K562 (cell line): ENCODE data around the gene ABCC12. TPM values are rescaled to one million over a fixed set of nuclear protein-coding genes. Genes with fewer than 3 reads are reported as not detected.

Experiments
- ATAC-seq: fragments of 200-7000 bp; cut with Tn5 transposase; 3 replicates; pipeline ENCODE4 v1.9.1; 2020; ENCODE audit warnings: moderate library complexity
- BruUV-seq: library from RNA; stranded (reverse); fragments of 400-500 nt; replicated peaks from 2 replicates; lab custom pipeline; 2021; lab: Mats Ljungman, UMichigan
- CTCF ChIA-PET: fragments of 300-600 bp; formaldehyde crosslinking; extraction: SDS; loops from one replicate; lab custom pipeline; 2021; ENCODE audit warnings: low intra/inter-chr PET ratio; lab: Yijun Ruan, JAX
- POLR2A ChIA-PET: fragments of 300-600, 350-650 bp; sonication (Branson Sonifier 250); formaldehyde crosslinking; extraction: SDS; loops from one replicate; lab custom pipeline; 2021; ENCODE audit warnings: antibody characterized with exemption, inconsistent platforms; lab: Yijun Ruan, JAX
- DNase-seq, 4 experiments: peaks; one replicate each; pipeline versions ENCODE4 v3.0.0 to v3.0.0-alpha.2; 2011 to 2018; ENCODE audit warnings: low spot score in 3 of 4, mixed read lengths in 3 of 4; ENCODE audit errors: extremely low read depth in 1 of 4
- FAIRE-seq: peaks from 2 replicates; lab custom pipeline; 2011; peaks lifted over from hg19 to GRCh38; lab: Jason Lieb, UNC
- H2AFZ ChIP-seq: 2 replicates; pipeline ENCODE4 v1.6.0; 2011; ENCODE audit warnings: low read depth, low read length, control low read depth, inconsistent platforms
- H3K27ac ChIP-seq: fragments of 200-600 bp; 3 replicates; pipeline ENCODE4 v1.8.0; 2011; ENCODE audit warnings: low read depth, mild to moderate bottlenecking, control low read depth, inconsistent platforms, low read length, moderate library complexity, mixed read lengths; ENCODE audit errors: extremely low read depth
- H3K27me3 ChIP-seq, 2 experiments: fragments of 300-600 bp in 1 of 2; 2 replicates in 1 of 2; 3 replicates in 1 of 2; pipeline versions ENCODE4 v1.6.0 to v1.8.0; 2011; ENCODE audit warnings: inconsistent platforms in 2 of 2, low read length in 2 of 2, mild to moderate bottlenecking in 1 of 2, mixed read lengths in 1 of 2, moderate library complexity in 1 of 2; ENCODE audit not compliant: control insufficient read depth in 2 of 2, insufficient read depth in 2 of 2
- H3K36me3 ChIP-seq: fragments of 300-600 bp; 3 replicates; pipeline ENCODE4 v1.8.0; 2011; ENCODE audit warnings: mild to moderate bottlenecking, low read length, inconsistent platforms; ENCODE audit not compliant: control insufficient read depth, insufficient read depth
- H3K4me1 ChIP-seq, 2 experiments: fragments of 200-600 bp in 1 of 2; replicated peaks in 1 of 2; 2 replicates in 1 of 2; 3 replicates in 1 of 2; pipeline versions ENCODE4 v1.5.1 to v1.8.0; 2011; ENCODE audit warnings: inconsistent platforms in 2 of 2, low read length in 2 of 2, mild to moderate bottlenecking in 1 of 2, mixed read lengths in 1 of 2, moderate library complexity in 1 of 2; ENCODE audit not compliant: control insufficient read depth in 2 of 2, insufficient read depth in 2 of 2
- H3K4me2 ChIP-seq: 2 replicates; pipeline ENCODE4 v1.6.1; 2011; ENCODE audit warnings: low read length, control low read depth, inconsistent platforms, mixed read lengths; ENCODE audit not compliant: insufficient read depth
- H3K4me3 ChIP-seq: fragments of 200-600 bp; sonication (generic), shearing (Covaris generic); 2 replicates; pipeline ENCODE4 v1.5.1; 2016; ENCODE audit warnings: control low read depth, inconsistent platforms
- H3K79me2 ChIP-seq: fragments of 200-600 bp; 3 replicates; pipeline ENCODE4 v1.8.0; 2011; ENCODE audit warnings: low read length, inconsistent platforms; ENCODE audit not compliant: control insufficient read depth, insufficient read depth
- H3K9ac ChIP-seq, 2 experiments: 2 replicates each; pipeline versions ENCODE4 v1.6.0 to v1.6.1; 2011; ENCODE audit warnings: low read depth in 2 of 2, low read length in 2 of 2, control low read depth in 1 of 2, inconsistent platforms in 1 of 2, mild to moderate bottlenecking in 1 of 2, mixed read lengths in 1 of 2; ENCODE audit not compliant: insufficient read depth in 1 of 2
- H3K9me1 ChIP-seq: one replicate; pipeline ENCODE4 v1.6.0; 2011; ENCODE audit warnings: inconsistent platforms, mild to moderate bottlenecking, low read length, moderate library complexity; ENCODE audit not compliant: control insufficient read depth, insufficient read depth
- H3K9me3 ChIP-seq: replicated peaks from 2 replicates; pipeline ENCODE4 v1.5.1; 2011; ENCODE audit warnings: low read depth, low read length, inconsistent platforms; ENCODE audit not compliant: control insufficient read depth, insufficient read depth
- H4K20me1 ChIP-seq: replicated peaks from 2 replicates; pipeline ENCODE4 v1.6.1; 2011; ENCODE audit warnings: low read length, inconsistent platforms, mixed read lengths; ENCODE audit not compliant: control insufficient read depth, insufficient read depth
- HMGN3 ChIP-seq: IDR thresholded peaks from 2 replicates; pipeline ENCODE4 v1.6.1; 2011; ENCODE audit warnings: borderline replicate concordance, low read depth, mild to moderate bottlenecking, mixed read lengths, low read length; ENCODE audit not compliant: insufficient read length; ENCODE audit errors: extremely low read depth
- RBM39 ChIP-seq: fragments of 200-400 bp; formaldehyde crosslinking; optimal IDR thresholded peaks from 2 replicates; pipeline ENCODE3; 2018; ENCODE audit warnings: low read depth, low read length
- RUNX1 ChIP-seq: sonication (generic); IDR thresholded peaks from 2 replicates; pipeline ENCODE4 v1.6.1; 2016; ENCODE audit warnings: antibody characterized with exemption, low read depth
- TCF7L2 ChIP-seq: fragments of 150-350 bp; IDR thresholded peaks from 2 replicates; pipeline ENCODE4 v1.6.1; 2016; ENCODE audit warnings: low read depth, mild to moderate bottlenecking, low read length, moderate library complexity
- TRIM24 ChIP-seq, 2 experiments: fragments of 450-650 bp; IDR thresholded peaks; 2 replicates each; pipeline ENCODE4 v1.6.1; 2016
- XRCC5 ChIP-seq: fragments of 200-400 bp; formaldehyde crosslinking; IDR thresholded peaks from 2 replicates; pipeline ENCODE4 v1.6.1; 2017; ENCODE audit warnings: low read depth, mild to moderate bottlenecking, low read length
- ZSCAN29 ChIP-seq: fragments of 450-650 bp; IDR thresholded peaks from 2 replicates; pipeline ENCODE4 v1.6.1; 2017
- WGBS: fragments of 100-300 bp; shearing (Covaris generic); methylation state at CpG from one replicate; pipeline ENCODE4 v1.1.6; 2016; ENCODE audit warnings: low coverage, mixed read lengths; ENCODE audit not compliant: insufficient coverage; ENCODE audit errors: missing lambda C conversion rate; 5-methylcytosine and 5-hydroxymethylcytosine counted together
- in situ Hi-C: fragments of 300-500 bp; cut with MboI; formaldehyde crosslinking; loops from 4 replicates; pipeline ENCODE4 v1.15.0; 2018; ENCODE audit warnings: inconsistent platforms, mixed read lengths
- intact Hi-C: fragments of 100-400 bp; cut with micrococcal nuclease; formaldehyde crosslinking; loops from 2 replicates; pipeline ENCODE4 v1.14.2; 2022
- polyA plus RNA-seq, 8 experiments: library from polyadenylated mRNA; depleted of rRNA in 4 of 8; stranded (reverse) in 5 of 8; unstranded in 3 of 8; fragments of >200 nt; fragmentation: Nextera tagmentation in 2 of 8; fragmentation: Illumina TruSeq in 1 of 8; extraction: Ambion mirVana in 2 of 8; extraction: Trizol in 1 of 8; gene quantifications; 2 replicates each; pipeline versions ENCODE4 v1.2.1 to v1.2.3, GENCODE V29; 2011 to 2014; ENCODE audit warnings: inconsistent platforms in 1 of 8, missing spikeins in 1 of 8
- total RNA-seq, 7 experiments: library from RNA; depleted of rRNA in 6 of 7; stranded (reverse); fragments of >200 nt in 6 of 7; fragmentation: Illumina TruSeq in 2 of 7; extraction: Trizol in 2 of 7; gene quantifications; 2 replicates each; pipeline versions ENCODE4 v1.2.1 to v1.2.3, GENCODE V29; 2011 to 2021; ENCODE audit warnings: low replicate concordance in 1 of 7
- TF ChIP-seq, protein P1 (sequence below): fragments of 450-650 bp; conservative IDR thresholded peaks from 2 replicates; pipeline ENCODE4 v1.6.1; 2016; ENCODE audit warnings: missing genetic modification characterization, low read depth, mild to moderate bottlenecking, missing compliant biosample characterization, moderate library complexity
- TF ChIP-seq, protein P2 (sequence below): fragments of 450-650 bp; formaldehyde crosslinking; IDR thresholded peaks from 2 replicates; pipeline ENCODE4 v1.4.0; 2022; ENCODE audit warnings: missing genetic modification characterization
- TF ChIP-seq, protein P3 (sequence below): fragments of 450-650 bp; formaldehyde crosslinking; IDR thresholded peaks from 2 replicates; pipeline ENCODE4 v1.4.0; 2020; ENCODE audit warnings: mild to moderate bottlenecking, mixed read lengths
- TF ChIP-seq, protein P4 (sequence below): IDR thresholded peaks from 2 replicates; pipeline ENCODE4 v1.6.1; 2016; ENCODE audit warnings: missing genetic modification characterization, missing compliant biosample characterization

The ABCC12 gene
- total and polyA plus RNA-seq, 9 of the 15 experiments (the other 6 are each of a cell fraction or from before 2014, with no cell fraction given) = not detected

DNA sequence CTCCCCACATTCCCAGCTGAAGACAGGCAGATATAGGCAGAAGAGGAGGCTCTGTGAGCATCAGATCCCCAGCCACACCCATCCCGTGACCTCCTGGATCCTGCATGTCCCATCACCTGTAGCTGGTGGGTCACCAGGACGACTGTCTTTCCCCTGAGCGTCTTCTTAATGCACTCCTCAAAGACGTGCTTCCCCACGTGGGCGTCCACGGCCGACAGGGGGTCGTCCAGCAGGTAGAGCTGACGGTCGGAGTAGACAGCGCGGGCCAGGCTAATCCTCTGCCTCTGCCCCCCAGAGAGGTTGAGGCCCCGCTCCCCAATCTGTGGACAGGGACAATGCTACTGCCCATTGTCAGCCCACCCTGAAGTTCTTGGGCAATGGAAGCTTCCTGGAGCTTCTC lies 40.5 kb downstream of the ABCC12 start:
- H3K9ac ChIP-seq = 0 out of 4 replicates have a peak overlapping the region, but pooled peaks of 1 of the 2 experiments have one; percentile 24
- no peak overlapping the region for H3K4me3 ChIP-seq
- H3K79me2 ChIP-seq = no peaks in the 10 kb centered on the region
- no peak overlapping the region for H3K27ac ChIP-seq
- no peaks in the 10 kb centered on the region for H3K9me1 ChIP-seq
- no peak overlapping the region for H3K4me2 ChIP-seq
- TF ChIP-seq RBM39 (no peak), ZSCAN29 (no peak), TRIM24 (IDR thresholded peaks at IDR 0.05) (no peak), XRCC5 (no peak), HMGN3 (no peak), TCF7L2 (no peak), RUNX1 (no peak)
- TF ChIP-seq, protein P1, sequence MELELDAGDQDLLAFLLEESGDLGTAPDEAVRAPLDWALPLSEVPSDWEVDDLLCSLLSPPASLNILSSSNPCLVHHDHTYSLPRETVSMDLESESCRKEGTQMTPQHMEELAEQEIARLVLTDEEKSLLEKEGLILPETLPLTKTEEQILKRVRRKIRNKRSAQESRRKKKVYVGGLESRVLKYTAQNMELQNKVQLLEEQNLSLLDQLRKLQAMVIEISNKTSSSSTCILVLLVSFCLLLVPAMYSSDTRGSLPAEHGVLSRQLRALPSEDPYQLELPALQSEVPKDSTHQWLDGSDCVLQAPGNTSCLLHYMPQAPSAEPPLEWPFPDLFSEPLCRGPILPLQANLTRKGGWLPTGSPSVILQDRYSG = no peak
- TF ChIP-seq, protein P2, sequence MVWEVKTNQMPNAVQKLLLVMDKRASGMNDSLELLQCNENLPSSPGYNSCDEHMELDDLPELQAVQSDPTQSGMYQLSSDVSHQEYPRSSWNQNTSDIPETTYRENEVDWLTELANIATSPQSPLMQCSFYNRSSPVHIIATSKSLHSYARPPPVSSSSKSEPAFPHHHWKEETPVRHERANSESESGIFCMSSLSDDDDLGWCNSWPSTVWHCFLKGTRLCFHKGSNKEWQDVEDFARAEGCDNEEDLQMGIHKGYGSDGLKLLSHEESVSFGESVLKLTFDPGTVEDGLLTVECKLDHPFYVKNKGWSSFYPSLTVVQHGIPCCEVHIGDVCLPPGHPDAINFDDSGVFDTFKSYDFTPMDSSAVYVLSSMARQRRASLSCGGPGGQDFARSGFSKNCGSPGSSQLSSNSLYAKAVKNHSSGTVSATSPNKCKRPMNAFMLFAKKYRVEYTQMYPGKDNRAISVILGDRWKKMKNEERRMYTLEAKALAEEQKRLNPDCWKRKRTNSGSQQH = no peak
- TF ChIP-seq, protein P3, sequence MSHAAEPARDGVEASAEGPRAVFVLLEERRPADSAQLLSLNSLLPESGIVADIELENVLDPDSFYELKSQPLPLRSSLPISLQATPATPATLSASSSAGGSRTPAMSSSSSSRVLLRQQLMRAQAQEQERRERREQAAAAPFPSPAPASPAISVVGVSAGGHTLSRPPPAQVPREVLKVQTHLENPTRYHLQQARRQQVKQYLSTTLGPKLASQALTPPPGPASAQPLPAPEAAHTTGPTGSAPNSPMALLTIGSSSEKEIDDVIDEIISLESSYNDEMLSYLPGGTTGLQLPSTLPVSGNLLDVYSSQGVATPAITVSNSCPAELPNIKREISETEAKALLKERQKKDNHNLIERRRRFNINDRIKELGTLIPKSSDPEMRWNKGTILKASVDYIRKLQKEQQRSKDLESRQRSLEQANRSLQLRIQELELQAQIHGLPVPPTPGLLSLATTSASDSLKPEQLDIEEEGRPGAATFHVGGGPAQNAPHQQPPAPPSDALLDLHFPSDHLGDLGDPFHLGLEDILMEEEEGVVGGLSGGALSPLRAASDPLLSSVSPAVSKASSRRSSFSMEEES = no peak
- TF ChIP-seq, protein P4, sequence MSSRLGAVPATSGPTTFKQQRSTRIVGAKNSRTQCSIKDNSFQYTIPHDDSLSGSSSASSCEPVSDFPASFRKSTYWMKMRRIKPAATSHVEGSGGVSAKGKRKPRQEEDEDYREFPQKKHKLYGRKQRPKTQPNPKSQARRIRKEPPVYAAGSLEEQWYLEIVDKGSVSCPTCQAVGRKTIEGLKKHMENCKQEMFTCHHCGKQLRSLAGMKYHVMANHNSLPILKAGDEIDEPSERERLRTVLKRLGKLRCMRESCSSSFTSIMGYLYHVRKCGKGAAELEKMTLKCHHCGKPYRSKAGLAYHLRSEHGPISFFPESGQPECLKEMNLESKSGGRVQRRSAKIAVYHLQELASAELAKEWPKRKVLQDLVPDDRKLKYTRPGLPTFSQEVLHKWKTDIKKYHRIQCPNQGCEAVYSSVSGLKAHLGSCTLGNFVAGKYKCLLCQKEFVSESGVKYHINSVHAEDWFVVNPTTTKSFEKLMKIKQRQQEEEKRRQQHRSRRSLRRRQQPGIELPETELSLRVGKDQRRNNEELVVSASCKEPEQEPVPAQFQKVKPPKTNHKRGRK = no peak
- H3K27me3 ChIP-seq = peaks cover 0 to 24% of the 10 kb centered on the region in 2 experiments; a peak in 1 of 5 replicates
- H2AFZ ChIP-seq = no peak overlapping the region
- peaks cover 2% of the 10 kb centered on the region; the same call in 1 of the 2 replicates for H4K20me1 ChIP-seq
- intact Hi-C loops (no loop called here), in situ Hi-C loops (no loop called here)
- ChIA-PET CTCF (no interaction called here), POLR2A (no interaction called here)
- H3K4me1 ChIP-seq = peaks cover 0 to 10% of the 10 kb centered on the region in 2 experiments; a peak in 1 of 5 replicates
- BruUV-seq = no TSS peak
- no peaks in the 10 kb centered on the region for H3K9me3 ChIP-seq
- WGBS = 3% methylated on average over 10 of the region's 14 CpGs
- ATAC-seq = no peak
- no peak for DNase-seq
- H3K36me3 ChIP-seq = no peaks in the 10 kb centered on the region
- FAIRE-seq = no peak
